ENCODE results near the gene FAM120B.

Gene FAM120B

DNA sequence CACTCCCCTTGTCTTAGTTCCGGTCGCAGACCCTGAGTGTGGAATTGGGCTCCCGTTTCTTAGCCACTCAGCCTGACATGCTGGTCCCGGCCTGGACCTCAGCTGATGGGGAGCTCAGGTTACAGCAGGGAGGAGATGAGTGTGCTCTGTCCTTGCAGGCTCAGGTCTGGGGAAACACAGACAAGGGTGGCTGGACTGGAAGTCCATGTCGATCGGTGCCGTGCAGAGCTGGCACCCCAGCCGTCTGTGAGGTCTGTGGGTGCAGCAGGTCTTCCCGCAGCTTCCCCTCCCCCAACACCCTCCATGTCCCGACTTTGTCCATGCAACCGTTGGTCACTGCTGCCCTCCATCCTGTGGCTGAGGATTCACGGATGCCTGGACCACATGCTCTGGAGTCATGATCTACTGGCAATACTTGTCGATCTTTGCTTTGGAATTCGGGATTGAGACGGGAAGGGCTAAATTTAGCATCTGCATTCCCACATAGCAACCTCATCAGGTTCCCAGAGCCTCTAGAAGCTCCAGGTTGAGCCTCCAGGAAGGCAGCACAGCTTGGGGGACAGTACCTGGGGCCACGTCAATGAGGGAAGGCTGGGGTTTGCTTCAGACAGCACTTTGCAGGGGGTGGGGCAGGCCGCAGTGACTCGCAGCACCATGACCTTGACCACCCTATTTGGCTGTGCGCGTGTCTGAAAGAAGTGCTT lies 127.7 kb downstream of the FAM120B start:
- H3K9ac ChIP-seq (ENCODE audit: insufficient read length, low read depth) = no peak overlapping the region
- no peaks in the 10 kb centered on the region for H3K9me3 ChIP-seq (ENCODE audit: insufficient read depth, low read length)
- no peak overlapping the region for H3K4me3 ChIP-seq (ENCODE audit: insufficient read length, low read depth)
- H3K4me1 ChIP-seq (ENCODE audit: insufficient read depth, insufficient read length) = peaks cover 18% of the 10 kb centered on the region
- DNase-seq (ENCODE audit: low read depth, low spot score) = no peak
- no peaks in the 10 kb centered on the region for H3K27me3 ChIP-seq (ENCODE audit: insufficient read depth, insufficient read length)
- TF ChIP-seq ZNF274 (IDR thresholded peaks at IDR 0.05; ENCODE audit: low read depth, low read length) (no peak), YY1 (IDR thresholded peaks at IDR 0.05; ENCODE audit: insufficient read depth, insufficient read length) (no peak), SUZ12 (IDR thresholded peaks at IDR 0.05; ENCODE audit: extremely low read depth, insufficient read depth, insufficient read length) (no peak)
- no peaks in the 10 kb centered on the region for H3K36me3 ChIP-seq (ENCODE audit: insufficient read depth, insufficient read length, low read length)

- Histone ChIP-seq H3K36me3 (ENCODE audit: insufficient read depth, insufficient read length, low read length) (no peaks in the 10 kb centered on the region), H3K4me1 (ENCODE audit: insufficient read depth, insufficient read length) (peaks cover 20% of the 10 kb centered on the region), H3K27me3 (ENCODE audit: insufficient read depth, insufficient read length) (no peaks in the 10 kb centered on the region), H3K9me3 (ENCODE audit: insufficient read depth, low read length) (no peaks in the 10 kb centered on the region), H3K9ac (ENCODE audit: insufficient read length, low read depth) (no peak overlapping the region), H3K4me3 (ENCODE audit: insufficient read length, low read depth) (no peak overlapping the region)
- DNase-seq (ENCODE audit: low read depth, low spot score) = no peak
- no peak for TF ChIP-seq ZNF274 (IDR thresholded peaks at IDR 0.05; ENCODE audit: low read depth, low read length)
- no peak for TF ChIP-seq YY1 (IDR thresholded peaks at IDR 0.05; ENCODE audit: insufficient read depth, insufficient read length)
- no peak for TF ChIP-seq SUZ12 (IDR thresholded peaks at IDR 0.05; ENCODE audit: extremely low read depth, insufficient read depth, insufficient read length)
These were observed 128.2 kb downstream of the FAM120B start for GRCh38 chr6:170434821-170435155.

- Histone ChIP-seq H3K36me3 (ENCODE audit: insufficient read depth, insufficient read length, low read length) (no peaks in the 10 kb centered on the region), H3K9ac (ENCODE audit: insufficient read length, low read depth) (no peak overlapping the region), H3K27me3 (ENCODE audit: insufficient read depth, insufficient read length) (no peaks in the 10 kb centered on the region), H3K9me3 (ENCODE audit: insufficient read depth, low read length) (no peaks in the 10 kb centered on the region), H3K4me1 (ENCODE audit: insufficient read depth, insufficient read length) (peaks cover 20% of the 10 kb centered on the region), H3K4me3 (ENCODE audit: insufficient read length, low read depth) (no peak overlapping the region)
- no peak for DNase-seq (ENCODE audit: low read depth, low spot score)
- TF ChIP-seq SUZ12 (IDR thresholded peaks at IDR 0.05; ENCODE audit: extremely low read depth, insufficient read depth, insufficient read length) = no peak
- no peak for TF ChIP-seq ZNF274 (IDR thresholded peaks at IDR 0.05; ENCODE audit: low read depth, low read length)
- TF ChIP-seq YY1 (IDR thresholded peaks at IDR 0.05; ENCODE audit: insufficient read depth, insufficient read length) = no peak
These were observed 129.2 kb downstream of the FAM120B start for GRCh38 chr6:170435766-170436165.

DNA sequence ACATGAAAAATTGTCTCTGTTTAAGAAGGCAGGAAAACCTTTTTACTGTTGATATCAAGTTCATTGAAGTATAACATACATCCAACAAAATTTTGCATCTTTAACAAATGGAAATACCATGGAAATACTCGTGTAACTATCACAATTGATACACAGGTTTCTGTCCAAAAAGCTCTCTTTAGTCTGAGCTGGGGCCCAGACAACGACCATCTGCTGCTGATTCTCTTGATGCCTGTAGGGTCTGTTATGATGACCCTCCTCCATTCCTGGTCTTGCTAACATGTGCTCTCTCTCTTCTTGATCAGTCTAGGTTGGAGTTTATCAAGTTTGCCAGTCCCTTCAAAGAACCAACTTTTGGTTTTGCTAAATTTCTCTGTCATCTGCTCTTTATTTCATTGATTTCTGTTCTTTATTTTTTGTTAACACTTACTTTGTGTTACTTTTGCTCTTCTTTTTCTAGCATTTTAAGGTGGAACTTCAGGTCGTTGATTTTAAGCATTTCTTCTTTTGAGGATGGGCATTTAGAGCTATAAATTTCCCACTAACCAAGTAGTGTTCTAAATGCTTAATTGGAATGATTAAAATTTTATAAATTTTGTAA lies 129.8 kb downstream of the FAM120B start:
- H3K9ac ChIP-seq (ENCODE audit: insufficient read length, low read depth) = no peak overlapping the region
- no peak for DNase-seq (ENCODE audit: low read depth, low spot score)
- no peaks in the 10 kb centered on the region for H3K27me3 ChIP-seq (ENCODE audit: insufficient read depth, insufficient read length)
- H3K9me3 ChIP-seq (ENCODE audit: insufficient read depth, low read length) = no peaks in the 10 kb centered on the region
- H3K4me1 ChIP-seq (ENCODE audit: insufficient read depth, insufficient read length) = peaks cover 20% of the 10 kb centered on the region
- H3K36me3 ChIP-seq (ENCODE audit: insufficient read depth, insufficient read length, low read length) = no peaks in the 10 kb centered on the region
- H3K4me3 ChIP-seq (ENCODE audit: insufficient read length, low read depth) = no peak overlapping the region
- TF ChIP-seq YY1 (IDR thresholded peaks at IDR 0.05; ENCODE audit: insufficient read depth, insufficient read length) (no peak), SUZ12 (IDR thresholded peaks at IDR 0.05; ENCODE audit: extremely low read depth, insufficient read depth, insufficient read length) (no peak), ZNF274 (IDR thresholded peaks at IDR 0.05; ENCODE audit: low read depth, low read length) (no peak)

DNA sequence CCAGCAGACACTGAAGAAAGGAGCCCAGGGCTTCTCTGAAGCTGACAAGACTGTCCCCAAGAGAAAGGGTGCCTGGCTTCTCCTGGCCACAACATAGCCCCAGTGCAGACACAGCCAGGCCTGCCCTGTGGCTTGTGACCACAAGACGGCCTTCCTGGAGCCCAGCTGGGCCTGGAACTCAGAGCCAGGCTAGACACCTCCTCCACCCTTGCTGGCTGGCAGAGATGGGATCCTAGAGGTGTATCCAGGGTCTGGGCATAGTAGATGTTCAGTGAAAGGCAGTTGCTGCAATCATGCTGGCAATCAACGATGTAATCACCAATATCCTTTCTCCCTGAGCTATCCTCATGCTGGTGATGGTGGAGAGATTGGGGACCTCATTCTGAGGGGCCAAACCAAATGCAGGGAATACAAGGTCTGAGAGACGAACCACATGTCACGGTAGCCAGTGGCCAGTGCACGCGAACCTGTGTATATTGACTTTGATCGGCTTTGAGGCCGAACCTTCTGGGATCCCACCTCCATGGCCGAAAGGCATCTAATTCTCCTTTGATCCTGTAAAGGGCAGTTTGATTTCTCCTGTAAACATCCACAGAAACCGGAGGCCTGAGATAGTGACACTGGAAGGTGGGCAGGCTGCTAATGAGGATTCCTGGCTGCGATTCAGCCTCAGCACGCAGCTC lies 131.3 kb downstream of the FAM120B start:
- TF ChIP-seq YY1 (IDR thresholded peaks at IDR 0.05; ENCODE audit: insufficient read depth, insufficient read length) = no peak
- no peak for TF ChIP-seq ZNF274 (IDR thresholded peaks at IDR 0.05; ENCODE audit: low read depth, low read length)
- TF ChIP-seq SUZ12 (IDR thresholded peaks at IDR 0.05; ENCODE audit: extremely low read depth, insufficient read depth, insufficient read length) = no peak
- peak overlapping the region; percentile 28 for H3K9ac ChIP-seq (ENCODE audit: insufficient read length, low read depth)
- H3K9me3 ChIP-seq (ENCODE audit: insufficient read depth, low read length) = no peaks in the 10 kb centered on the region
- no peaks in the 10 kb centered on the region for H3K36me3 ChIP-seq (ENCODE audit: insufficient read depth, insufficient read length, low read length)
- no peak for DNase-seq (ENCODE audit: low read depth, low spot score)
- H3K4me3 ChIP-seq (ENCODE audit: insufficient read length, low read depth) = no peak overlapping the region
- H3K4me1 ChIP-seq (ENCODE audit: insufficient read depth, insufficient read length) = peaks cover 21% of the 10 kb centered on the region
- no peaks in the 10 kb centered on the region for H3K27me3 ChIP-seq (ENCODE audit: insufficient read depth, insufficient read length)

GRCh38 chr6:170438402-170438753 lies 131.8 kb downstream of the FAM120B start:
- Histone ChIP-seq H3K9me3 (ENCODE audit: insufficient read depth, low read length) (no peaks in the 10 kb centered on the region), H3K36me3 (ENCODE audit: insufficient read depth, insufficient read length, low read length) (no peaks in the 10 kb centered on the region), H3K27me3 (ENCODE audit: insufficient read depth, insufficient read length) (no peaks in the 10 kb centered on the region), H3K4me1 (ENCODE audit: insufficient read depth, insufficient read length) (peaks cover 23% of the 10 kb centered on the region), H3K4me3 (ENCODE audit: insufficient read length, low read depth) (no peak overlapping the region), H3K9ac (ENCODE audit: insufficient read length, low read depth) (peak overlapping the region; percentile 28)
- no peak for TF ChIP-seq ZNF274 (IDR thresholded peaks at IDR 0.05; ENCODE audit: low read depth, low read length)
- TF ChIP-seq SUZ12 (IDR thresholded peaks at IDR 0.05; ENCODE audit: extremely low read depth, insufficient read depth, insufficient read length) = no peak
- no peak for TF ChIP-seq YY1 (IDR thresholded peaks at IDR 0.05; ENCODE audit: insufficient read depth, insufficient read length)
- DNase-seq (ENCODE audit: low read depth, low spot score) = peak; percentile 63

DNA sequence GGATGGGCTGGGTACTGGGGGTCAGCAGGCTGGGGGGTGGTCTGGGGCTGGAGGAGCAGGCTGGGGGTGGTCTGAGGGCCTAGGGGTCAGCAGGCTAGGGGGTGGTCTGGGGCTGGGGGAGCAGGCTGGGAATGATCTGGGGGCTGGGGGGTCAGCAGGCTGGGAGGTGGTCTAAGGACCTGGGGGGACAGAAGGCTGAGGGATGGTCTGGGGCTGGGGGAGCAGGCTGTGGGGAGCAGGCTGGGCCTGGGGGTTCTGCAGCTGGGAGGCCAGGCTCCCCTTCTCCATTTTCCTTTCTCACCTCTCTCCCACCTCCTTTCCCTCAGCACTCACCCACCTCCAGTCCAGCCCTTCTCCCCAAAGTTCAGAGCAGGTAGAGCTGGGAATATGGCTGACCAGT lies 132.3 kb downstream of the FAM120B start:
- H3K9me3 ChIP-seq (ENCODE audit: insufficient read depth, low read length) = no peaks in the 10 kb centered on the region
- TF ChIP-seq YY1 (IDR thresholded peaks at IDR 0.05; ENCODE audit: insufficient read depth, insufficient read length) (no peak), SUZ12 (IDR thresholded peaks at IDR 0.05; ENCODE audit: extremely low read depth, insufficient read depth, insufficient read length) (no peak), ZNF274 (IDR thresholded peaks at IDR 0.05; ENCODE audit: low read depth, low read length) (no peak)
- H3K9ac ChIP-seq (ENCODE audit: insufficient read length, low read depth) = no peak overlapping the region
- DNase-seq (ENCODE audit: low read depth, low spot score) = no peak
- H3K36me3 ChIP-seq (ENCODE audit: insufficient read depth, insufficient read length, low read length) = no peaks in the 10 kb centered on the region
- H3K4me3 ChIP-seq (ENCODE audit: insufficient read length, low read depth) = no peak overlapping the region
- H3K27me3 ChIP-seq (ENCODE audit: insufficient read depth, insufficient read length) = no peaks in the 10 kb centered on the region
- peaks cover 22% of the 10 kb centered on the region for H3K4me1 ChIP-seq (ENCODE audit: insufficient read depth, insufficient read length)
